HG03097 (cell line): ENCODE results near the gene SIM2.

ENCODE experiments used
- ATAC-seq: cut with Tn5 transposase; IDR thresholded peaks from one replicate; pipeline ENCODE4 v1.9.1; 2021; ENCODE audit not compliant: unreplicated experiment, low FRiP score

SIM2 gene

GRCh38 chr21:36791695-36792470, 93.0 kb downstream of the SIM2 start:
- ATAC-seq, result no peak

- ATAC-seq, result no peak
Observed at GRCh38 chr21:36792505-36792967, 93.6 kb downstream of the SIM2 start.

- no peak for ATAC-seq
Observed at GRCh38 chr21:36796070-36796469, 97.2 kb downstream of the SIM2 start.

- ATAC-seq, result no peak
Observed at GRCh38 chr21:36798491-36798890, 99.6 kb downstream of the SIM2 start.
